ENCODE results near the gene KRTAP15-1.

DNA sequence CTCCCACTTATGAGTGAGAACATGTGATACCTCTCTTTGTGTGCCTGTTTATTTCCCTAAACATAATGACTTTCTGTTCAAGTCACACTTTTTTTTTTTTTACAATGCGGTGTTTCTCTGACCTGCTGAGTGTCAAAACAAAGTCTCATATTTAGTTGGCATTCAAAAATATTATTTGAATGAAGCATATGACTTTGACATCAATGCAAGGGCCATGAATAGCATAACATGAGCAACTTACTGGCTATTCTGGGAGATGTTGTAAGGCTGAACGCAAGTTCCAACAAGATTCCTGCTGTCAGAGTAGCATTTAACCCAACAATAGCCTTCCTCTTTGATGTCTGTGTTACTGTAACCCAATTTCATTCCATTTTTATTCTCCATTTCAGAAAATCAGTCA lies 42.1 kb downstream of the KRTAP15-1 start:
- TF ChIP-seq POLR2A (IDR thresholded peaks at IDR 0.05; ENCODE audit: low read length) (no peak), GATA1 (IDR thresholded peaks at IDR 0.05; ENCODE audit: low read depth, low read length) (no peak)

All from erythroblast (primary cell).